Suprapubic skin (tissue), 4 donors: ENCODE measurements around the gene SLC4A1AP. TPM values are rescaled to one million over a fixed set of nuclear protein-coding genes. Genes with fewer than 3 reads are reported as not detected.
"Not testable (repeated sequence)": the region's sequence is repeated elsewhere in the genome, so short reads cannot be mapped to it uniquely, and the experiment has no call there.

Experiments
- DNase-seq, 2 donors: peaks; one replicate each; pipeline ENCODE4 v3.0.0-alpha.2; 2019; ENCODE audit warnings: low spot score in 2 of 2
- H3K27ac ChIP-seq: fragments of 200-600 bp; sonication (generic); one replicate; pipeline ENCODE4 v1.5.1; 2019
- H3K27me3 ChIP-seq: fragments of 200-600 bp; sonication (generic); one replicate; pipeline ENCODE4 v1.5.1; 2019
- H3K36me3 ChIP-seq: fragments of 200-600 bp; sonication (generic); one replicate; pipeline ENCODE4 v1.5.1; 2019
- H3K4me1 ChIP-seq: fragments of 200-600 bp; sonication (generic); one replicate; pipeline ENCODE4 v1.5.1; 2019
- H3K4me3 ChIP-seq: fragments of 200-600 bp; sonication (generic); one replicate; pipeline ENCODE4 v1.5.1; 2019; ENCODE audit warnings: mild to moderate bottlenecking
- H3K9me3 ChIP-seq: fragments of 200-600 bp; sonication (generic); one replicate; pipeline ENCODE4 v1.5.1; 2019
- CTCF ChIP-seq, 2 donors: fragments of 200-600 bp in 1 of 2; fragments of 450-650 bp in 1 of 2; sonication (generic) in 1 of 2; IDR thresholded peaks; one replicate each; pipeline ENCODE4 v1.5.1; 2016 to 2019; ENCODE audit warnings: antibody characterized with exemption in 2 of 2, mild to moderate bottlenecking in 1 of 2, moderate library complexity in 1 of 2
- EP300 ChIP-seq: sonication (generic); formaldehyde crosslinking; IDR thresholded peaks from one replicate; pipeline ENCODE4 v1.6.1; 2017; ENCODE audit warnings: antibody characterized with exemption
- POLR2A ChIP-seq, 2 donors: fragments of 450-650 bp; IDR thresholded peaks; one replicate each; pipeline ENCODE4 v1.6.1; 2017; ENCODE audit warnings: antibody characterized with exemption in 2 of 2, mild to moderate bottlenecking in 2 of 2, moderate library complexity in 2 of 2
- POLR2AphosphoS5 ChIP-seq, 3 donors: sonication (generic); formaldehyde crosslinking; IDR thresholded peaks; one replicate each; pipeline ENCODE4 v1.6.1; 2017; ENCODE audit warnings: antibody characterized with exemption in 3 of 3
- WGBS: methylation state at CpG from one replicate; pipeline ENCODE4 v1.1.5; 2018; 5-methylcytosine and 5-hydroxymethylcytosine counted together
- total RNA-seq, 4 donors: library from RNA; depleted of rRNA; stranded (reverse); fragments of >200 nt; gene quantifications; one replicate each; pipeline ENCODE4 v1.1.0, GENCODE V29; 2016

Gene SLC4A1AP
- total RNA-seq, 4 donors from 2014 or later: 15.1 to 25.3 (median 20.7) TPM

GRCh38 chr2:27681841-27682240 lies 18.2 kb downstream of the SLC4A1AP start:
- TF ChIP-seq POLR2AphosphoS5 (IDR thresholded peaks at IDR 0.05) (no peak), CTCF (IDR thresholded peaks at IDR 0.05) (no peak), EP300 (no peak), POLR2A (IDR thresholded peaks at IDR 0.05) (no peak)
- peak overlapping the region; percentile 68 for H3K27ac ChIP-seq
- no peak for DNase-seq
- no peak overlapping the region for H3K4me3 ChIP-seq
- no peaks in the 10 kb centered on the region for H3K9me3 ChIP-seq
- H3K36me3 ChIP-seq: peaks cover 74% of the 10 kb centered on the region
- H3K4me1 ChIP-seq: peaks cover 18% of the 10 kb centered on the region
- no peaks in the 10 kb centered on the region for H3K27me3 ChIP-seq
- 94% methylated on average over 1 of the region's 1 CpG for WGBS

GRCh38 chr2:27682334-27682771 lies 18.7 kb downstream of the SLC4A1AP start:
- H3K27me3 ChIP-seq, H3K9me3 ChIP-seq, H3K4me3 ChIP-seq, DNase-seq: not testable (repeated sequence)
- Histone ChIP-seq H3K4me1 (peaks cover 18% of the 10 kb centered on the region), H3K36me3 (peaks cover 74% of the 10 kb centered on the region), H3K27ac (peak overlapping the region; percentile 68)
- 76% methylated on average over 7 of the region's 7 CpGs for WGBS

- peaks cover 18% of the 10 kb centered on the region for H3K4me1 ChIP-seq
- peaks cover 69% of the 10 kb centered on the region for H3K36me3 ChIP-seq
- H3K4me3 ChIP-seq: no peak overlapping the region
- peak in 1 of 2 donors; percentile 76 for DNase-seq
- H3K27me3 ChIP-seq: no peaks in the 10 kb centered on the region
- TF ChIP-seq EP300 (no peak), CTCF (IDR thresholded peaks at IDR 0.05) (peak; percentile 88 to 97), POLR2AphosphoS5 (IDR thresholded peaks at IDR 0.05) (no peak), POLR2A (IDR thresholded peaks at IDR 0.05) (no peak)
- no peaks in the 10 kb centered on the region for H3K9me3 ChIP-seq
- WGBS: 37% methylated on average over 9 of the region's 9 CpGs
- H3K27ac ChIP-seq: peak overlapping the region; percentile 68
Observed at GRCh38 chr2:27683390-27684071, 19.8 kb downstream of the SLC4A1AP start.

GRCh38 chr2:27685006-27685405 lies 21.3 kb downstream of the SLC4A1AP start:
- not testable (repeated sequence) for H3K27ac ChIP-seq, H3K27me3 ChIP-seq, H3K4me3 ChIP-seq, H3K9me3 ChIP-seq, DNase-seq
- peaks cover 22% of the 10 kb centered on the region for H3K4me1 ChIP-seq
- H3K36me3 ChIP-seq: peaks cover 66% of the 10 kb centered on the region
- 76% methylated on average over 1 of the region's 1 CpG for WGBS

GRCh38 chr2:27685577-27685976 lies 21.9 kb downstream of the SLC4A1AP start:
- peaks cover 62% of the 10 kb centered on the region for H3K36me3 ChIP-seq
- no peaks in the 10 kb centered on the region for H3K9me3 ChIP-seq
- H3K27me3 ChIP-seq: no peaks in the 10 kb centered on the region
- TF ChIP-seq EP300 (no peak), POLR2AphosphoS5 (IDR thresholded peaks at IDR 0.05) (no peak), CTCF (IDR thresholded peaks at IDR 0.05) (no peak)
- H3K4me1 ChIP-seq: peaks cover 22% of the 10 kb centered on the region
- WGBS: 98% methylated on average over 3 of the region's 3 CpGs
- H3K27ac ChIP-seq: no peak overlapping the region
- DNase-seq: no peak
- no peak overlapping the region for H3K4me3 ChIP-seq

GRCh38 chr2:27687232-27687631 lies 23.5 kb downstream of the SLC4A1AP start:
- 67% methylated on average over 1 of the region's 1 CpG for WGBS
- Histone ChIP-seq H3K4me3 (no peak overlapping the region), H3K36me3 (peaks cover 55% of the 10 kb centered on the region), H3K9me3 (no peaks in the 10 kb centered on the region), H3K27me3 (no peaks in the 10 kb centered on the region), H3K4me1 (peaks cover 17% of the 10 kb centered on the region), H3K27ac (no peak overlapping the region)
- TF ChIP-seq CTCF (IDR thresholded peaks at IDR 0.05) (no peak), EP300 (no peak), POLR2AphosphoS5 (IDR thresholded peaks at IDR 0.05) (no peak), POLR2A (IDR thresholded peaks at IDR 0.05) (no peak)
- no peak for DNase-seq
